Stomach (tissue), 8 donors: ENCODE data around the gene PIWIL4. TPM values are rescaled to one million over a fixed set of nuclear protein-coding genes. Genes with fewer than 3 reads are reported as not detected.

Source experiments
- polyA plus RNA-seq, 3 donors: library from polyadenylated mRNA; stranded (reverse); fragments of 200-250 nt; gene quantifications; one replicate each; pipeline ENCODE4 v1.2.3, GENCODE V29; 2013
- total RNA-seq, 5 donors: library from RNA; depleted of rRNA; stranded (reverse); fragments of >200 nt; gene quantifications; one replicate each; pipeline versions ENCODE4 v1.1.0 to v1.2.3, GENCODE V29; 2014 to 2016
- donor health status: healthy with polysubstance abuse.
- donor health status: Bipolar disorder and iron deficiency.
- donor health status: healthy.

The PIWIL4 gene
- total and polyA plus RNA-seq, 8 donors = 1.3 to 19.4 (median 4.2) TPM; not detected in 1

Other genes starting within 250 kb of the PIWIL4 start
- gene GPR83, start 165.9 kb upstream of the PIWIL4 start, total RNA-seq = under 1 TPM in 1 of 5 donors, not detected in 4; under 0.01 TPM
- under 1 TPM in 1 of 3 donors, not detected in 2; 0.05 TPM for gene GPR83, start 165.9 kb upstream of the PIWIL4 start, polyA plus RNA-seq
- 10 to 100 TPM in 3 of 5 donors, 1 to 10 TPM in 2; 2.0 to 39.3 (median 10.5) TPM for gene MRE11, start 73.5 kb upstream of the PIWIL4 start, total RNA-seq
- 1 to 10 TPM; 1.5 to 5.9 (median 3.5) TPM for gene MRE11, start 73.5 kb upstream of the PIWIL4 start, polyA plus RNA-seq
- 10 to 100 TPM in 3 of 5 donors, 1 to 10 TPM in 1, under 1 TPM in 1; 0.87 to 33.5 (median 16.4) TPM for gene ANKRD49, start 73.4 kb upstream of the PIWIL4 start, total RNA-seq
- gene ANKRD49, start 73.4 kb upstream of the PIWIL4 start, polyA plus RNA-seq = 10 to 100 TPM; 14.0 to 77.0 (median 15.3) TPM
- not detected for gene C11orf97, start 54.9 kb upstream of the PIWIL4 start, total RNA-seq
- gene C11orf97, start 54.9 kb upstream of the PIWIL4 start, polyA plus RNA-seq = not detected
- 10 to 100 TPM in 3 of 5 donors, 1 to 10 TPM in 1, under 1 TPM in 1; 0.58 to 19.7 (median 18.2) TPM for gene FUT4, start 23.4 kb upstream of the PIWIL4 start, total RNA-seq
- 1 to 10 TPM; 1.4 to 4.1 (median 2.7) TPM for gene FUT4, start 23.4 kb upstream of the PIWIL4 start, polyA plus RNA-seq
- gene AMOTL1, start 201.0 kb downstream of the PIWIL4 start, total RNA-seq = 10 to 100 TPM; 11.0 to 46.3 (median 38.4) TPM
- 1 to 10 TPM; 5.0 to 7.0 (median 6.1) TPM for gene AMOTL1, start 201.0 kb downstream of the PIWIL4 start, polyA plus RNA-seq